SK-N-SH (cell line): ENCODE data around the gene CTBS. TPM values are rescaled to one million over a fixed set of nuclear protein-coding genes. Genes with fewer than 3 reads are reported as not detected.
A peak's percentile ranks its signal among the peaks of the same experiment; 100 is the strongest.

Source experiments
- CTCF ChIA-PET: fragments of 300-600, 350-600 bp; formaldehyde crosslinking; extraction: SDS; loops from one replicate; lab custom pipeline; 2021; lab: Yijun Ruan, JAX
- POLR2A ChIA-PET: fragments of 350-600 bp; sonication (Branson Sonifier 250); formaldehyde crosslinking; extraction: SDS; loops from one replicate; lab custom pipeline; 2020; ENCODE audit warnings: antibody characterized with exemption, inconsistent platforms; lab: Yijun Ruan, JAX
- DNase-seq: peaks from one replicate; pipeline ENCODE4 v3.0.0; 2012
- H2AFZ ChIP-seq: fragments of 200-600 bp; sonication (generic); 2 replicates; pipeline ENCODE4 v1.8.1; 2016; ENCODE audit warnings: antibody characterized with exemption, mild to moderate bottlenecking, low read depth
- H3F3A ChIP-seq: fragments of 200-600 bp; sonication (generic); replicated peaks from 2 replicates; pipeline ENCODE3; 2016; ENCODE audit warnings: antibody characterized with exemption, mild to moderate bottlenecking; ENCODE audit not compliant: insufficient read depth
- H3K27ac ChIP-seq, 2 experiments: fragments of 200-500 bp in 1 of 2; fragments of 200-600 bp in 1 of 2; sonication (Bioruptor generic) in 1 of 2; sonication (generic), shearing (Covaris generic) in 1 of 2; 2 replicates each; pipeline versions ENCODE4 v1.5.1 to v1.6.1; 2014 to 2016; ENCODE audit warnings: low read depth in 2 of 2, inconsistent platforms in 1 of 2, low read length in 1 of 2, mild to moderate bottlenecking in 1 of 2, mixed read lengths in 1 of 2
- H3K27me3 ChIP-seq: fragments of 200-600 bp; sonication (generic), shearing (Covaris generic); 2 replicates; pipeline ENCODE4 v1.6.1; 2016; ENCODE audit warnings: mixed run types; ENCODE audit not compliant: insufficient read depth
- H3K36me3 ChIP-seq, 2 experiments: fragments of 200-500 bp in 1 of 2; fragments of 200-600 bp in 1 of 2; sonication (Bioruptor generic) in 1 of 2; sonication (generic) in 1 of 2; replicated peaks in 1 of 2; 2 replicates each; pipeline versions ENCODE3 to v1.5.1; 2014 to 2016; ENCODE audit warnings: low read length in 1 of 2, mild to moderate bottlenecking in 1 of 2; ENCODE audit not compliant: insufficient read depth in 2 of 2, control insufficient read depth in 1 of 2
- H3K4me1 ChIP-seq, 2 experiments: fragments of 200-500 bp in 1 of 2; fragments of 200-600 bp in 1 of 2; sonication (Bioruptor generic) in 1 of 2; sonication (generic), shearing (Covaris generic) in 1 of 2; 2 replicates each; pipeline versions ENCODE4 v1.5.1 to v1.6.1; 2014 to 2016; ENCODE audit warnings: low read depth in 1 of 2, low read length in 1 of 2, mixed run types in 1 of 2; ENCODE audit not compliant: insufficient read depth in 2 of 2, control insufficient read depth in 1 of 2
- H3K4me2 ChIP-seq: fragments of 200-600 bp; sonication (generic), shearing (Covaris generic); 2 replicates; pipeline ENCODE4 v1.6.1; 2017; ENCODE audit warnings: mixed run types
- H3K4me3 ChIP-seq, 2 experiments: fragments of 200-500 bp in 1 of 2; fragments of 200-600 bp in 1 of 2; sonication (Bioruptor generic) in 1 of 2; sonication (generic), shearing (Covaris generic) in 1 of 2; 2 replicates each; pipeline versions ENCODE4 v1.5.1 to v1.8.1; 2014 to 2016; ENCODE audit warnings: low read depth in 2 of 2, inconsistent platforms in 1 of 2, low read length in 1 of 2, mild to moderate bottlenecking in 1 of 2, mixed read lengths in 1 of 2, moderate library complexity in 1 of 2
- H3K79me2 ChIP-seq: fragments of 200-600 bp; sonication (generic); 2 replicates; pipeline ENCODE4 v1.8.1; 2017; ENCODE audit warnings: mild to moderate bottlenecking; ENCODE audit not compliant: insufficient read depth
- H3K9ac ChIP-seq: fragments of 200-600 bp; sonication (generic); 2 replicates; pipeline ENCODE4 v1.6.1; 2017; ENCODE audit warnings: mixed run types
- H3K9me2 ChIP-seq: fragments of 200-600 bp; sonication (generic); 2 replicates; pipeline ENCODE4 v1.6.1; 2017; ENCODE audit warnings: mixed run types
- H3K9me3 ChIP-seq: fragments of 200-600 bp; sonication (generic); 2 replicates; pipeline ENCODE4 v1.6.1; 2017; ENCODE audit warnings: mixed run types, mild to moderate bottlenecking, moderate library complexity
- H4K20me1 ChIP-seq: fragments of 200-600 bp; sonication (generic); 2 replicates; pipeline ENCODE4 v1.6.1; 2017; ENCODE audit warnings: mild to moderate bottlenecking, mixed run types; ENCODE audit not compliant: insufficient read depth
- GATA2 ChIP-seq: sonication (generic); formaldehyde crosslinking; IDR thresholded peaks from 2 replicates; pipeline ENCODE4 v1.5.0; 2020; ENCODE audit warnings: mild to moderate bottlenecking, missing genetic modification reagents
- IRF3 ChIP-seq: fragments of 150-350 bp; IDR thresholded peaks from 2 replicates; pipeline ENCODE4 v1.6.1; 2016; ENCODE audit warnings: mild to moderate bottlenecking, low read depth, low read length
- MAX ChIP-seq: IDR thresholded peaks from 2 replicates; pipeline ENCODE4 v1.4.0; 2012; ENCODE audit warnings: low read depth
- NFIC ChIP-seq: IDR thresholded peaks from 2 replicates; pipeline ENCODE4 v1.4.0; 2012; ENCODE audit warnings: borderline replicate concordance
- NRF1 ChIP-seq: IDR thresholded peaks from 2 replicates; pipeline ENCODE4 v1.6.1; 2012; ENCODE audit warnings: low read depth, mild to moderate bottlenecking, low read length
- POLR2AphosphoS5 ChIP-seq: IDR thresholded peaks from 2 replicates; pipeline ENCODE4 v1.6.1; 2012; ENCODE audit warnings: low read depth, low read length
- RXRA ChIP-seq: IDR thresholded peaks from 2 replicates; pipeline ENCODE4 v1.4.0; 2012; ENCODE audit warnings: low read depth, mild to moderate bottlenecking, borderline replicate concordance
- SIN3A ChIP-seq: IDR thresholded peaks from 2 replicates; pipeline ENCODE4 v1.6.1; 2012; ENCODE audit warnings: low read depth, mild to moderate bottlenecking, low read length, moderate library complexity, borderline replicate concordance
- SMC3 ChIP-seq: IDR thresholded peaks from 2 replicates; pipeline ENCODE4 v1.6.1; 2012; ENCODE audit warnings: low read depth, low read length, improper control_type of control experiment
- TCF12 ChIP-seq: IDR thresholded peaks from 2 replicates; pipeline ENCODE4 v1.4.0; 2012
- TEAD4 ChIP-seq: IDR thresholded peaks from 2 replicates; pipeline ENCODE4 v1.4.0; 2012; ENCODE audit warnings: mild to moderate bottlenecking, borderline replicate concordance; ENCODE audit not compliant: insufficient read depth
- USF1 ChIP-seq: IDR thresholded peaks from 2 replicates; pipeline ENCODE4 v1.4.0; 2012; ENCODE audit warnings: low read depth, borderline replicate concordance
- YY1 ChIP-seq: IDR thresholded peaks from 2 replicates; pipeline ENCODE4 v1.4.0; 2012; ENCODE audit warnings: low read depth, mild to moderate bottlenecking
- WGBS: methylation state at CpG from one replicate; pipeline ENCODE4 v1.1.6; 2017; ENCODE audit warnings: low lambda C conversion rate; 5-methylcytosine and 5-hydroxymethylcytosine counted together
- polyA plus RNA-seq, 3 experiments: library from polyadenylated mRNA; depleted of rRNA; stranded (reverse); fragments of >200 nt; gene quantifications; 2 replicates each; pipeline ENCODE4 v1.2.3, GENCODE V29; 2012

CTBS gene
- polyA plus RNA-seq, 1 of the 3 experiments (the other 2 are of a cell fraction) = 16.6 TPM

- TF ChIP-seq RXRA (no peak), NRF1 (peak; percentile 96), NFIC (0 out of 2 replicates have a peak, but pooled peaks have one; percentile 15), YY1 (no peak), TEAD4 (no peak), SMC3 (no peak; the same call in 1 of the 2 replicates), SIN3A (no peak), USF1 (no peak), IRF3 (no peak), GATA2 (CRISPR knock-in tag) (no peak)
Observed at GRCh38 chr1:84506002-84506728, 68.1 kb downstream of the CTBS start, which contains the start of the genes GNG5 and SPATA1 (continued).

DNA sequence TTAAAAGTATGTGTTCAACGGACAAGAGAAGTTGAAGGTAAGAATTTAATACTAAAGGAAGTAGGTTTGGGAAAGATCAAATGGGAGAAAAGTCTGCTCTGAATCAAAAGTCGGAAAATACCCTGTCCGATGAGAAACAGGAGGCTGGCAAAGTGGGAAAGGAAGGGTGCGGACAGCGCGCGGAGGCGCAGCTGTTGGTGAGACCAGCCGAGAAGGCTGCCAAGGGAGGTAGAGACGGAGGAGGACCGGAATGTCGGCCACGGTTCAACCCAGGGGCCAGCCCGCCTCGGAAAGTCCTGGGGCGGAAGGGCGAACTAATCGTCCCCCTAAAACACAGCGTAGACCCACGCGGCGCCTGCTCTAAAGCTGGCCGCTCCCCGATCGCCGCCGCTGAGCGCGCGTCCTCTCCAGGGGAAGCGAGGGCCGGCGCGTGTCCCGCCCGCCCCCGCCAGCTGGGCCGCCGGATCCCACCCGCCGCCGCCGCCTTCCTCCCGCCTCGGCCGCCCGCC is 68.7 kb downstream of the CTBS start:
- H3K9ac ChIP-seq = peak overlapping the region; percentile 93
- peak overlapping the region; percentile 71 to 81 for H3K4me3 ChIP-seq
- H3K4me1 ChIP-seq = peaks cover 8 to 21% of the 10 kb centered on the region in 2 experiments; a peak in 3 of 4 replicates
- TF ChIP-seq SIN3A (0 out of 2 replicates have a peak, but pooled peaks have one; percentile 9), POLR2AphosphoS5 (no peak; the same call in 1 of the 2 replicates), TCF12 (0 out of 2 replicates have a peak, but pooled peaks have one; percentile 4), MAX (0 out of 2 replicates have a peak, but pooled peaks have one; percentile 30), USF1 (peak; percentile 7; the same call in 1 of the 2 replicates)
- TF ChIP-seq, all 33 proteins: peak for 4
- Histone ChIP-seq H3K79me2 (peaks cover 66% of the 10 kb centered on the region), H3K9me2 (no peaks in the 10 kb centered on the region), H3F3A (peaks cover 4% of the 10 kb centered on the region), H3K27ac (peak overlapping the region; percentile 94 to 99), H3K4me2 (peak overlapping the region; percentile 86), H3K9me3 (0 out of 2 replicates have a peak, but pooled peaks cover 8% of the 10 kb centered on the region), H2AFZ (no peak overlapping the region; the same call in 1 of the 2 replicates), H3K36me3 (peaks cover 9 to 22% of the 10 kb centered on the region in 2 experiments), H4K20me1 (peaks cover 45% of the 10 kb centered on the region), H3K27me3 (no peaks in the 10 kb centered on the region)
- peak; percentile 87 for DNase-seq
- POLR2A ChIA-PET = interaction anchor here (0.7 to 1.9 kb wide), 9 partner anchors 25 to 341 kb away, joined by 3 to 12 read pairs (median 4); partner anchors contain the start of gene CTBS
- WGBS = 4% methylated on average over 16 of the region's 47 CpGs
- CTCF ChIA-PET = interaction anchor here (1.1 to 4.2 kb wide), 3 partner anchors 54 to 248 kb away, joined by 3 to 28 read pairs (median 3); no protein-coding TSS in a partner anchor
